Astrocyte of the spinal cord (primary cell): ENCODE results near the gene THRB.
A peak's percentile ranks its signal among the peaks of the same experiment; 100 is the strongest.

Experiments
- DNase-seq: peaks from one replicate; pipeline ENCODE4 v3.0.0; 2011; ENCODE audit warnings: low read depth, low spot score
- H3K4me3 ChIP-seq: 2 replicates; pipeline ENCODE4 v1.5.1; 2011; ENCODE audit warnings: low read depth, mild to moderate bottlenecking, low read length, moderate library complexity
- in situ Hi-C: cut with HindIII; loops from 2 replicates; pipeline ENCODE4 v1.10.0; 2017; ENCODE audit warnings: low sequenced_read_pairs
- TF ChIP-seq, protein P1 (sequence below): IDR thresholded peaks from 2 replicates; pipeline ENCODE4 v1.5.1; 2012; ENCODE audit warnings: low read depth, mild to moderate bottlenecking, low read length, inconsistent platforms

Gene THRB

DNA sequence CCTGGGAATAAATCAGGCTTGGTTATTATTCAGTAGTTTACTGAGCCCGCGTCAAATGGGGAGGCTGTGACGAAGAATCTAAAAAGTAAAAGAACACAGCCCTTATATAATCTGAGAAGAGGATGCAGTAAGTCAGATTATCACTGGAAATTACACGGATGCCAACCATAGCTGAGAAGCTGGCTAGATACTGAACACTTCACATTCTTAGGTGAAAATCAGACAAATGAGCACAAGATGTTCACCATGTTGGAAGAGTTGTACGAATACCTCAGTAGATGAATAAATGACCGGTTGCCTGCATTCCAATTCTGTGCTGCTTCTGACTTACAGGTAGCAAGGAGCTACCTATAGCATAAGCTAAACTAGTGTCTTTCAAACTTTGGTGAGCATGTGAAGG, 254.3 kb downstream of the THRB start:
- no peak for DNase-seq
- no peak overlapping the region for H3K4me3 ChIP-seq
- TF ChIP-seq, protein P1, sequence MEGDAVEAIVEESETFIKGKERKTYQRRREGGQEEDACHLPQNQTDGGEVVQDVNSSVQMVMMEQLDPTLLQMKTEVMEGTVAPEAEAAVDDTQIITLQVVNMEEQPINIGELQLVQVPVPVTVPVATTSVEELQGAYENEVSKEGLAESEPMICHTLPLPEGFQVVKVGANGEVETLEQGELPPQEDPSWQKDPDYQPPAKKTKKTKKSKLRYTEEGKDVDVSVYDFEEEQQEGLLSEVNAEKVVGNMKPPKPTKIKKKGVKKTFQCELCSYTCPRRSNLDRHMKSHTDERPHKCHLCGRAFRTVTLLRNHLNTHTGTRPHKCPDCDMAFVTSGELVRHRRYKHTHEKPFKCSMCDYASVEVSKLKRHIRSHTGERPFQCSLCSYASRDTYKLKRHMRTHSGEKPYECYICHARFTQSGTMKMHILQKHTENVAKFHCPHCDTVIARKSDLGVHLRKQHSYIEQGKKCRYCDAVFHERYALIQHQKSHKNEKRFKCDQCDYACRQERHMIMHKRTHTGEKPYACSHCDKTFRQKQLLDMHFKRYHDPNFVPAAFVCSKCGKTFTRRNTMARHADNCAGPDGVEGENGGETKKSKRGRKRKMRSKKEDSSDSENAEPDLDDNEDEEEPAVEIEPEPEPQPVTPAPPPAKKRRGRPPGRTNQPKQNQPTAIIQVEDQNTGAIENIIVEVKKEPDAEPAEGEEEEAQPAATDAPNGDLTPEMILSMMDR = no peak
- in situ Hi-C loops = no loop called here

DNA sequence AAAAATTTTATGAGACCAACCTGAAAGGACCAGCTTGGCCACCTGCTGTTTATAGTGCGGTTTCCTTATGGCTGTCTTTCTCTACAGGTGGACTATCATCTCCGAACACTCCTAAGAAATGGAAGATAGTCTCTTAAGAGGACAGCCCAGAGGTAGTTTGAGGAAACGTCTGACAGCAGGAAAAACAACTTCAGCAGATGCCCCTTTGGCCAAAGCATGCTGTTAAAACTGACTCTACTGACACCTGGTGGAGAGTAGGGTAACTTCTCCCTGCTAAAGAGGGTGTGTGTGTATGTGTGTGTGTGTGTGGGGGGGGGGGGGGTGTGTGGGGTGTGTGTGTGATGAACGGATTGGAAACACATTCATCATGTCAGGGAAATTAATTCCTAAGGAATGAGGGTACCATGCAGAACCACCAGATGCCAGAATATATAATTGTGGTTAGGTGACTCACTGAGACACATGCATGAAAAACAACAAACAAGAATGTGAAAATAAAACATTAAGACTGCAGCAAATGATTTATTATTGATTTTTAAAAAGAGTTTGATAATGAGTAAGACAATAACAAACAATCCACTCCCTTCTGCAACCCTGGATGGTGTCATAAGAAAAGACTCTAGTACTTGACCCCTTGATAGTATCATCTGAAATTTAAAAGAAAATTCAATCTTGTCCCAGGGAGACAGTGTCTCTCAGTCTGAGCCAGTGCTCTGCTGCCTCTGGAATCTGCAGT, 256.5 kb downstream of the THRB start:
- TF ChIP-seq, protein P1 = peak; percentile 79
- H3K4me3 ChIP-seq = no peak overlapping the region
- in situ Hi-C loops = no loop called here
- peak; percentile 87 for DNase-seq

DNA sequence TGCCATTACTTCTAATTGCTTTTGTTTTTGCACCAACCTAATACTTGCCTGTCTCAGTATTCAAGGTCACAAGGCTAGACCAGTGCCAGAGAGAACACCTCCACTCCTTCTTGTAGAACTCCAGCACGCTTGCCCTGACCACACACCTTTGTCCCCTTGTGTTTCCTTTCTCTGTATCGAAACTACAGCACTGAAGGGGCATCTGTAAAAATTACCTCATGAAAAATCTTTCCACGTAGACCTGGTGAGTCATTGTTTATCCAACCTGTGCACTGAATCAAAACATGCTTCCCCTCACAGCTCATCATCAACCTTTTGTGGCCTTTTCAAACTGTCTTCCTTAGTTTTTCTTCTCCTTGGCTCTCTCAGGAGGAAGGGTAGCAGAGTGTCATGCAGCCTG, 259.5 kb downstream of the THRB start:
- no peak for DNase-seq
- TF ChIP-seq, protein P1 = no peak
- in situ Hi-C loops = no loop called here
- no peak overlapping the region for H3K4me3 ChIP-seq

DNA sequence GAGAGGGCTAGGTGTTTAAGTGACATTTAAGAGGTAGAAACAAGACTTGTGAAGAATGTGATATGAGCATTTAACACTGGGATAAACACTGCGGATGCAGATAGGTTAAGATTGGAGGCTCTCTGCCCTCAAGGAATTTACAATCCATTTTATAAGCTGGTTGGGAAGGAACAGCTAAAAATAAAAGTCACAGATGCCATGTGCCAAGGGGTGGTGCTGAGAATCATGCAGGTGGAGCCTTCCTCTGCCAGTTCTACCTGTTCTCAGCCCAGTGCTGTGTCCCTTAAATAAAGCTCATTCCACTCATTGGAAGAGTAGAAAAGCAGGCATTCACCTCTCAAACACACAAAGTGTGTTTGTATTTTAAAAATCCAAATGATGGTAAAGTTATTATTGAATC, 261.9 kb downstream of the THRB start:
- in situ Hi-C loops = no loop called here

DNA sequence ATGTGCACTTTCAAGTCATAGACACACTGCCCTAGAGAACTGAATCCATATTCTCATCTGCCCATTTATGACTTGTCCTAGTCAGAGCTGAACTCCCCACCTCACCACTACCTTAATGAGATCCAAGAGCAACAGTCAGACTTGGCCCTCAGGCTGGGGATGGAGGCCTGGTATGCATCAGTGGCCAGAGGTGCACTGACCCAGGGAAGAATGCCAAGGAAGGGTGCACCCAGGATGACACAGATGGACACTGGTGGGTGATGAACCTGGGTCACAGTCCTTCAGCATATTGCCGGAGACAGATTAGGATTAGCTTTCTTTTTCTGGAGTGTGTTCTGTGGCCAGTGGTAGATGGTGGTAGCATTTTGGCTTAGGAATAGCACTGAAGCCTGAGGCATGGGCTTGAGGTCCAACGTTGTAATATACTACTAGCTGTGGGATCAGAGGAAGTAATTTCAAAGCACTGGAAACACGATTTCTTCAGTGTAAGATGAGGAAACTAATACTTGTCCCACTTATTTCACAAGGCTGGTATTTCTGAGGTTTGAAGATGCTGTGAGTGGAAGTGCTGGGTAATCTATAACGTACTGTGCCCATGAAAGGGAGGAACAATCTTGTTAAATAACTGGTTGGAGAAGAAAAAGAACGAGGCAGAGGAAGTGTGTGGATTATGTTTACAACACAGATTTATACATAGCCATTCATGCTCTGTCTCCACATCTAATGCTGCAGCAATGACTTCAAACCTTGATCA, 265.0 kb downstream of the THRB start:
- TF ChIP-seq, protein P1 = no peak
- no peak for DNase-seq
- H3K4me3 ChIP-seq = no peak overlapping the region
- in situ Hi-C loops = no loop called here

More for the DNA sequence above, 261.9 kb downstream of the THRB start:
- no peak overlapping the region for H3K4me3 ChIP-seq
- no peak for DNase-seq
- TF ChIP-seq, protein P1 = no peak

DNA sequence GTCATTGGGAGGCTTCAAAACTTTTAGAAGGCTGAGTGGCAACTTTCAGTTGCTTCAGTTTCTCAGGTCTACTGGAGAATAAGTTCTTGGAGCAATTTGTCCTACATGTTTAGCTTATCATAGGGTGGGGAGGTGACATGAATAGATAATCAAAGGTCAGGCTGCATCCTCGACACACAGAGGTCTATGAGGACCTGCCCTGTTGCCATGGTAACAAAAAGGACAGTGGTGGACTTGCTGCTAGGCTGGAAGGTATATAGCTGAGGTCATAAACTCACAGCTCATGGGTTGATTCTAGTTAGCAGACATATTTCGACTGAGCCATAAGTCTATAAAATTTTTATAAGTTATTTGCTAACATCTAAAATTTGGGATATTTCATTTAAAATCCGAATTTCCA, 267.0 kb downstream of the THRB start:
- TF ChIP-seq, protein P1 = no peak
- in situ Hi-C loops = no loop called here

More for the DNA sequence above, 267.0 kb downstream of the THRB start:
- no peak overlapping the region for H3K4me3 ChIP-seq
- no peak for DNase-seq
